Measurements from ENCODE around the gene KDM2B.

The KDM2B gene

DNA sequence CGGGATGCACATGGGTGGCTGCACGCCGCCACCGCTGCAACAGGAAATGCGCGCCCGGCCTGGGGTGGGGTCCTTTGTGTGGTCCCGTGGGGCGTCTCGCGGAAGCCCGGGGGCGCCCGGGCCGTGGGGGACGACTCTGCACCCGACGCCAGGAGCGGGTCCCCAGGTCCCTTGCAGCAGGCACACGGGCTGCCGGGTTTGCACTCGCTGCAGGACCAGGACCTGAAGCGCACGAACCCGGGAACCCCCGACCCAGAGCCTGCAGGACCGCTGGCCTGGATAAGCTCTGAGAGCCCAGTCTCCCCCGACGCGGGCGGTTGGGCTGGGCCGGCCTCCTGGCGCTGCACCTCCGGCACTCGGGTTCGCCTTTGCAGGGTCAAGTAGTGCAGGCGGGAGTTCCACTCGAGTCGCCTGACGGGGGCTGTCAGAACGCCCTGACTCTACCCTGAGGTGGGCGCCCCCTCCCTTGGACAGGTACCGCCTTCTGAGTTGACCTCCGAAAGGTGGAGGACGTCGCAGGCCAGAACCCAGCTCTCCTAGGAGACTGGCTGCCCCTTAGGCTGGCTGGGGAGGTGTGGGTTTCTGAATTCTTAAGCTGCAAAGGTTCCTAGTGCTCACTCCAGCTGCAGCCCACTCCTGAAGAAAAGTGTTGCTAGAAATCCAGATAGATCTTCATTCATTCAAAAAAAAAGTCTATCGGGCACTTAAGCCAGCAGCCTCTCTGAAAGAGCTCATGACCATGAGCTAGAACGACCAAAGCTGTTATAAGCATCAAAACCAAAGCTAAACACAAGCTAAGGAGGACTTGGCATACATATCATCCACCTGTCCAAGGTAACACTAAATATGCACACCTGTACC lies 113.0 kb downstream of the KDM2B start:
- peaks cover 18% of the 10 kb centered on the region for H3K4me1 Mint-ChIP-seq
- H3K36me3 Mint-ChIP-seq (ENCODE audit: low read depth): no peaks in the 10 kb centered on the region
- H3K27me3 Mint-ChIP-seq (ENCODE audit: low read depth): peaks cover 7% of the 10 kb centered on the region
- H3K27ac Mint-ChIP-seq: no peak overlapping the region
- H3K9me3 Mint-ChIP-seq: no peaks in the 10 kb centered on the region
- H3K4me3 Mint-ChIP-seq: peak overlapping the region; percentile 73 to 74 (median 73)
- TF ChIP-seq, protein P1, sequence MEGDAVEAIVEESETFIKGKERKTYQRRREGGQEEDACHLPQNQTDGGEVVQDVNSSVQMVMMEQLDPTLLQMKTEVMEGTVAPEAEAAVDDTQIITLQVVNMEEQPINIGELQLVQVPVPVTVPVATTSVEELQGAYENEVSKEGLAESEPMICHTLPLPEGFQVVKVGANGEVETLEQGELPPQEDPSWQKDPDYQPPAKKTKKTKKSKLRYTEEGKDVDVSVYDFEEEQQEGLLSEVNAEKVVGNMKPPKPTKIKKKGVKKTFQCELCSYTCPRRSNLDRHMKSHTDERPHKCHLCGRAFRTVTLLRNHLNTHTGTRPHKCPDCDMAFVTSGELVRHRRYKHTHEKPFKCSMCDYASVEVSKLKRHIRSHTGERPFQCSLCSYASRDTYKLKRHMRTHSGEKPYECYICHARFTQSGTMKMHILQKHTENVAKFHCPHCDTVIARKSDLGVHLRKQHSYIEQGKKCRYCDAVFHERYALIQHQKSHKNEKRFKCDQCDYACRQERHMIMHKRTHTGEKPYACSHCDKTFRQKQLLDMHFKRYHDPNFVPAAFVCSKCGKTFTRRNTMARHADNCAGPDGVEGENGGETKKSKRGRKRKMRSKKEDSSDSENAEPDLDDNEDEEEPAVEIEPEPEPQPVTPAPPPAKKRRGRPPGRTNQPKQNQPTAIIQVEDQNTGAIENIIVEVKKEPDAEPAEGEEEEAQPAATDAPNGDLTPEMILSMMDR (IDR thresholded peaks at IDR 0.05; ENCODE audit: unreplicated experiment in 3 of 3): no peak

DNA sequence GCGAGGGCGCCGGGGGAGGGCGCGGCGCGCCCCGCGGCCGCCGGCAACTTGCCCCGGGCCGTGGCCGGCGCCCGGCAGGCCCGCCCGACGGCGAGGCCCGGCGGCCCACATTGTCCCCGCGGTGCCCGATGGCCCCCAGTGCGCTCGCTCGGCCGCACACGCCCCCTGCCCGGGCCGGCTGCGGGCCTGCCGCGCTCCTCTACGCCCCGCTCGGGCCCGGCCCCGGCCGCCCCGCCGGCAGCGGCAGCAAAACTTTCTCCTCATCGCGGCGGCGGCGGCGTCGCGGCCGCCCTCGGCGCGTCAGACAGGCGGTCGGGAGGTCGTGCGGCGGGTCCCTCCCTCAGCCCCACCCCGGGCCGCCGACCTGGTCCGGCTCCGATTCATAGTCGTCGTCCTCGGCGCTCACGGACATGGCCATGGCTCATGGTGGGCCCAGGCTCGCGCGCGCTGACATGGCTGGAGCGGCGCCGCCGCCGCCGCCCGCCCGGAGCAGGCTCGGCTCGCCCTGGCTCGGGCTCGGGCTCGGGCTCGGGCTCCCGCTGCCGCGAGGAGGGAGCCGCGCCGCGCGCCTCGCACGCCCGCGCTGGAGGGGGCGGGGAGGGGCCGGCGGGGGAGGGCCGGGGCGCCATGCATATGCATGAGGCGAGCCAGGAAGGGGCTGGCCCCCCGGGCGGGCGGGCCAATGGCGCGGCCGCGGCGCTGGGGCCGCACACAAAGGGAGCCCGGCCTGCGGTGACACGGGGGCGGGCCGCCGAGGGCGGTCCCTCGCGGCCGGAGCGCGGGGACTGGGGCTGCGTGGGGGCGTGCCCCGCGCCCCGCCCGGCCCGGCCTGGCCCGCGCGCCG lies 113.8 kb downstream of the KDM2B start:
- Mint-ChIP-seq H3K4me1 (peaks cover 12% of the 10 kb centered on the region), H3K27me3 (ENCODE audit: low read depth) (peaks cover 7% of the 10 kb centered on the region), H3K36me3 (ENCODE audit: low read depth) (no peaks in the 10 kb centered on the region), H3K4me3 (peak overlapping the region in 2 of 3 experiments; percentile 28 to 58), H3K27ac (no peak overlapping the region), H3K9me3 (no peaks in the 10 kb centered on the region)
- TF ChIP-seq, protein P1 (IDR thresholded peaks at IDR 0.05; ENCODE audit: unreplicated experiment in 3 of 3): no peak

DNA sequence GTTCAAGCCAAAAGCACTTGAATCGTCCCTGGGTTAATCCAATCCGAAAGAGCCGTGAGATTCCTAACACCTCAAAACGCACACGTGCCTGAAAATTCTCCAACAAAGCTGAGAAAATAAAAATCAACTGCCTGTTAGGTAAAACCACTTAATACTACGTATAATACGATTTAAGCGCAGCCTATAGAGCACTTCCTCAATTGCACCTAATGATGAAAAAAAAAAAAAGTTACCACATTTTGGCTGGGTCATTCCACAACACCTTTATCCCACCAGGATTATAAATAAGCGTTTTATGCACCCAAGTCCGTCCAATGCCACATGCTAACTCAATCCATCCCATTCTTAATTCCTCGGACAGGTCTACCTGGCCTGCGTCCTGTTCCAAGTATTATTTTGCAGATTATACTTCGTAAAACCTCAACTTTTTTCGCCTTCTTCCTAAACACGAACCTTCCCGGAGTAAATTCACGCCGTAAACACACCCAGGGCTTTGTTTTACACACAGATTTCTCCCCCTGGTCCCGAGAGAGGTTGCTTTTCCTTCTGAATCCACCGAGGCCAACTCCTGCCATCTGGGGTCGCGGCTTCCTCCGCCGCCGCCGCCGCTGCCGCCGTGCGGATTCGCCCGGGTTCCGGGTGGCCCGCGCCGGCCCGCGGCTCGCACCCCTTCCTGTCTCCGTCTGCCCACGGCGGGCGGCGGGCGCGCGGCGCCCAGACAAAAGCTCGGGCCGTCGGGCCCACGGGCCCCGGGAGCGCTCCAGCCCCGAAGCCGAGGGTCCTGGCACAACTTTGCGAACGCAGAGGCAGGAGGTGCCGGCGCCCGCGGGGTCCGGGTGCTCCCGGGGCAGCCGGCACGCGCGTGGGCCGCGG lies 114.7 kb downstream of the KDM2B start:
- H3K4me1 Mint-ChIP-seq: peaks cover 16% of the 10 kb centered on the region
- no peaks in the 10 kb centered on the region for H3K36me3 Mint-ChIP-seq (ENCODE audit: low read depth)
- peak overlapping the region; percentile 58 to 86 (median 84) for H3K27ac Mint-ChIP-seq
- no peaks in the 10 kb centered on the region for H3K9me3 Mint-ChIP-seq
- TF ChIP-seq, protein P1 (IDR thresholded peaks at IDR 0.05; ENCODE audit: unreplicated experiment in 3 of 3): no peak
- H3K4me3 Mint-ChIP-seq: peak overlapping the region; percentile 91 to 95 (median 94)
- peaks cover 7% of the 10 kb centered on the region for H3K27me3 Mint-ChIP-seq (ENCODE audit: low read depth)

DNA sequence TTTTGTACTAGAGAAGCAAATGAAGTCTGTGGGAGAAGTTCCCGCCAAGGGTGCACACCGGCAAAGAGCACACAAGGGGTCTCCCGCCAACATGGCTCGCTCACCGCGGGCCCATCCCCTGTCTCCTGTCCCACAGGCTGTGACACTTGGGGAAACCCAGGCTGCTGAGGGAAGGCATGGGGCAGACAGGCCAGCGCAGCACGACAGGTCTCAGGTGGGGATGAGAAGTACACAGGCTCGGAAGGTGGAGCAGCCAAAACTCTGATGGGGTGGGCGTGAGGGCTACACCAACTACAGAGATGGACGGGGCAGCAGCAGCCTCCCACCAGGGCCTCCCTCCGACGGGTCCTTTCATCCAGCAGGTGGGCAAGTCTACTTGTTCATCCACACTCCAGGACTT lies 116.5 kb downstream of the KDM2B start:
- Mint-ChIP-seq H3K9me3 (no peaks in the 10 kb centered on the region), H3K4me1 (peaks cover 20% of the 10 kb centered on the region), H3K36me3 (ENCODE audit: low read depth) (peaks cover 11% of the 10 kb centered on the region), H3K4me3 (peak overlapping the region; percentile 48 to 70 (median 57)), H3K27me3 (ENCODE audit: low read depth) (peaks cover 4% of the 10 kb centered on the region), H3K27ac (no peak overlapping the region)
- TF ChIP-seq, protein P1 (IDR thresholded peaks at IDR 0.05; ENCODE audit: unreplicated experiment in 3 of 3): no peak

DNA sequence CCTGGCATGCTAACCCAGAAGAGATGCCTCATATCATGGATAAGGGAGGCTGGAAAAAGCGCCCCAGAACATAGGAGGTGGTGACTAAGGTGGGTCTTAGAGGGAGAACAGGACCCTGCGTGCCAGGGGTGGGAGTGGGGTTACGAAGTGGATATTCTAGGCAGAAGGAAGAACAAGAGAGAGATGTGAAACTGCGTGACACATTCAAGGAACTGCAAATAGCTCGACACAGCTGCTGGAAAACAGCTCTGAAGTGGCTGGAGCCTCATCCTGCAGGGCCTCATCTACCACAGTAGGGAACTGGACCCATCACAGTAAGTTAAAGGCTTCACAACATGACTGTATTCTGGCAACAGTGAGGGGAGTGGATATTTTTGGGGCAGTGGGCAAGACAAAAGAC lies 119.8 kb downstream of the KDM2B start:
- Mint-ChIP-seq H3K9me3 (no peaks in the 10 kb centered on the region), H3K36me3 (ENCODE audit: low read depth) (peaks cover 18% of the 10 kb centered on the region), H3K4me1 (peaks cover 17% of the 10 kb centered on the region), H3K4me3 (no peak overlapping the region), H3K27ac (no peak overlapping the region), H3K27me3 (ENCODE audit: low read depth) (peaks cover 1% of the 10 kb centered on the region)
- TF ChIP-seq, protein P1 (IDR thresholded peaks at IDR 0.05; ENCODE audit: unreplicated experiment in 3 of 3): no peak

All from nephron (organoid).